ENCODE measurements around the gene MSLN. TPM values are rescaled to one million over a fixed set of nuclear protein-coding genes. Genes with fewer than 3 reads are reported as not detected.

MSLN gene
- total and polyA plus RNA-seq, 9 of the 15 experiments (the other 6 are each of a cell fraction or from before 2014, with no cell fraction given) = not detected

DNA sequence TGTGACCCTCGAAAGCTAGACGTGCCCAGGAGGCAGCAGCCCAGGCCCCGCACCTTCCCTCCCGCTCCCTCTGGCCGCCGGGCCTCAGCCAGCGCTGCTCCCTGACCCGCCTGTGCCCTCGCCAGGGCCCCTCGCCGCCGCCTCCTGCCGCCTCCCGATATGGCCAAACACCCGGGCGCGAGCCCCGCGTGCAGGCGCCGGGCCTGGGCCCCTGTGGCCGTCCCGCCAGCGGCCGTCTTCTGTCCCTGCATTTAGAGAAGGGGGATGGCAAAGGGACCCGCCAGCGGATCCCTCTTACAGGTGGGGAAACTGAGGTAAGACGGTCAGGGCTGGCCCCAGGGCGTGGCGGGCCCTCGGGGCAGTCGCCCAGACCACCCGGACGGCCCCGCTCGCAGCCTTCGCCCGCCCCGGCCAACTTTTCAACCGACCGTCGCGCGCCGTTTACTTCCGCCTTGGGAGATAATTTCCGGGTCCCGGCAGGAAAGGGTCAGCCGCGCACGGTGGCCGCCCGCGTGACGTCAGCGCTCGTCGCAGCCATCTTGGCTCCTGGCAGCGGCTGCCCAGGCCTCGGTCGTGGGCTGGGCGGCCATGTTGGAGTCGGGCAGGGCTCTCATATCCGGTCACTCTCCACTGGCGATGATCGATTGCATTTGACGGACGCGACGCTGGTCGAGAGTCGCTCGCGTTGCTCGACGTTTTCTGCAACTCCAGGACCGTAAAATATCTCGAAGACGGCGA is 47.0 kb downstream of the MSLN start (continued):
- TF ChIP-seq SNIP1 (IDR thresholded peaks at IDR 0.05; ENCODE audit: low read depth) (no peak), MEF2D (tag; conservative IDR thresholded peaks at IDR 0.05; ENCODE audit: low read depth) (no peak), NCOR1 (IDR thresholded peaks at IDR 0.05) (no peak), BMI1 (IDR thresholded peaks at IDR 0.05; ENCODE audit: low read length) (no peak), E2F3 (CRISPR knock-in tag; IDR thresholded peaks at IDR 0.05) (no peak), POLR2AphosphoS5 (IDR thresholded peaks at IDR 0.05; ENCODE audit: control insufficient read depth, insufficient read depth, low read depth, low read length) (peak; percentile 79), BRD9 (IDR thresholded peaks at IDR 0.05; ENCODE audit: low read depth, partially characterized antibody) (no peak), FOSL1 (tag; conservative IDR thresholded peaks at IDR 0.05) (no peak), ZFX (CRISPR knock-in tag; IDR thresholded peaks at IDR 0.05) (peak; percentile 97), E2F6 (IDR thresholded peaks at IDR 0.05; ENCODE audit: borderline replicate concordance in 1 of 2, extremely low read depth in 1 of 2, insufficient read depth in 1 of 2, insufficient read length in 1 of 2, low read depth in 1 of 2, low read length in 1 of 2, poor library complexity in 1 of 2, severe bottlenecking in 1 of 2) (peak; percentile 78 to 80), RAD51 (IDR thresholded peaks at IDR 0.05; ENCODE audit: borderline replicate concordance, low read depth) (no peak), PRMT5 (CRISPR knock-in tag; IDR thresholded peaks at IDR 0.05) (no peak), ZBTB12 (CRISPR knock-in tag; IDR thresholded peaks at IDR 0.05) (peak; percentile 95), TCFL5 (CRISPR knock-in tag; conservative IDR thresholded peaks at IDR 0.05) (no peak), TBP (optimal IDR thresholded peaks at IDR 0.05; ENCODE audit: low read depth, low read length) (peak; percentile 69), CC2D1A (IDR thresholded peaks at IDR 0.05) (no peak), KLF1 (tag; IDR thresholded peaks at IDR 0.05) (peak; percentile 42; the same call in 1 of the 2 replicates), KDM4B (IDR thresholded peaks at IDR 0.05; ENCODE audit: borderline replicate concordance in 2 of 2, low read depth in 1 of 2) (no peak; a peak in 1 of 4 replicates), STAT5A (IDR thresholded peaks at IDR 0.05; ENCODE audit: borderline replicate concordance, low read length) (no peak), PKNOX1 (IDR thresholded peaks at IDR 0.05) (peak; percentile 96), ZNF586 (CRISPR knock-in tag; conservative IDR thresholded peaks at IDR 0.05) (no peak), NFE2L1 (tag; IDR thresholded peaks at IDR 0.05; ENCODE audit: borderline replicate concordance, low read depth) (no peak)
- TF ChIP-seq, protein P1, sequence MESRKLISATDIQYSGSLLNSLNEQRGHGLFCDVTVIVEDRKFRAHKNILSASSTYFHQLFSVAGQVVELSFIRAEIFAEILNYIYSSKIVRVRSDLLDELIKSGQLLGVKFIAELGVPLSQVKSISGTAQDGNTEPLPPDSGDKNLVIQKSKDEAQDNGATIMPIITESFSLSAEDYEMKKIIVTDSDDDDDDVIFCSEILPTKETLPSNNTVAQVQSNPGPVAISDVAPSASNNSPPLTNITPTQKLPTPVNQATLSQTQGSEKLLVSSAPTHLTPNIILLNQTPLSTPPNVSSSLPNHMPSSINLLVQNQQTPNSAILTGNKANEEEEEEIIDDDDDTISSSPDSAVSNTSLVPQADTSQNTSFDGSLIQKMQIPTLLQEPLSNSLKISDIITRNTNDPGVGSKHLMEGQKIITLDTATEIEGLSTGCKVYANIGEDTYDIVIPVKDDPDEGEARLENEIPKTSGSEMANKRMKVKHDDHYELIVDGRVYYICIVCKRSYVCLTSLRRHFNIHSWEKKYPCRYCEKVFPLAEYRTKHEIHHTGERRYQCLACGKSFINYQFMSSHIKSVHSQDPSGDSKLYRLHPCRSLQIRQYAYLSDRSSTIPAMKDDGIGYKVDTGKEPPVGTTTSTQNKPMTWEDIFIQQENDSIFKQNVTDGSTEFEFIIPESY (CRISPR knock-in tag; IDR thresholded peaks at IDR 0.05) = no peak; the same call in 1 of the 2 replicates
